Cardiac muscle cell (in vitro differentiated cells and primary cell): Measurements from ENCODE around the gene R3HDM4. TPM values are rescaled to one million over a fixed set of nuclear protein-coding genes. Genes with fewer than 3 reads are reported as not detected.
"Not testable (repeated sequence)": the region's sequence is repeated elsewhere in the genome, so short reads cannot be mapped to it uniquely, and the experiment has no call there.

Experiments
- DNase-seq, 2 donors: peaks; one replicate each; pipeline versions ENCODE4 v3.0.0 to v3.0.0-alpha.2; 2010 to 2017; ENCODE audit warnings: low read depth in 1 of 2, low spot score in 1 of 2
- H3K27ac ChIP-seq: fragments of 200-600 bp; sonication (generic); 2 replicates; pipeline ENCODE4 v1.5.1; 2016
- H3K27me3 ChIP-seq: fragments of 200-600 bp; sonication (generic); 2 replicates; pipeline ENCODE4 v1.6.0; 2016; ENCODE audit warnings: control low read depth
- H3K36me3 ChIP-seq: fragments of 200-600 bp; sonication (generic); 2 replicates; pipeline ENCODE4 v1.5.1; 2016; ENCODE audit warnings: control low read depth
- H3K4me1 ChIP-seq: fragments of 200-600 bp; sonication (generic); 2 replicates; pipeline ENCODE4 v1.8.1; 2017; ENCODE audit warnings: low read depth, mild to moderate bottlenecking, mixed run types
- H3K4me3 ChIP-seq: fragments of 200-600 bp; sonication (generic); 2 replicates; pipeline ENCODE4 v1.5.1; 2016; ENCODE audit warnings: mild to moderate bottlenecking
- H3K9me3 ChIP-seq: fragments of 200-600 bp; sonication (generic); 2 replicates; pipeline ENCODE4 v1.5.1; 2017; ENCODE audit warnings: low read depth, mild to moderate bottlenecking, control low read depth
- polyA plus RNA-seq: library from polyadenylated mRNA; unstranded; fragments of >200 nt; fragmentation: Nextera tagmentation; extraction: Ambion mirVana; gene quantifications from 2 replicates; pipeline ENCODE4 v1.2.1, GENCODE V29; 2016
- total RNA-seq: library from RNA; depleted of rRNA; stranded (reverse); fragments of >200 nt; gene quantifications from 2 replicates; pipeline ENCODE4 v1.2.3, GENCODE V29; 2016
- TF ChIP-seq, protein P1 (sequence below): IDR thresholded peaks from 2 replicates; pipeline ENCODE4 v1.5.1; 2012; ENCODE audit warnings: low read depth, mild to moderate bottlenecking, low read length

R3HDM4 gene
- total RNA-seq (60.3 and 66.2 TPM in 2 replicates), polyA plus RNA-seq (82.1 and 86.7 TPM in 2 replicates)

DNA sequence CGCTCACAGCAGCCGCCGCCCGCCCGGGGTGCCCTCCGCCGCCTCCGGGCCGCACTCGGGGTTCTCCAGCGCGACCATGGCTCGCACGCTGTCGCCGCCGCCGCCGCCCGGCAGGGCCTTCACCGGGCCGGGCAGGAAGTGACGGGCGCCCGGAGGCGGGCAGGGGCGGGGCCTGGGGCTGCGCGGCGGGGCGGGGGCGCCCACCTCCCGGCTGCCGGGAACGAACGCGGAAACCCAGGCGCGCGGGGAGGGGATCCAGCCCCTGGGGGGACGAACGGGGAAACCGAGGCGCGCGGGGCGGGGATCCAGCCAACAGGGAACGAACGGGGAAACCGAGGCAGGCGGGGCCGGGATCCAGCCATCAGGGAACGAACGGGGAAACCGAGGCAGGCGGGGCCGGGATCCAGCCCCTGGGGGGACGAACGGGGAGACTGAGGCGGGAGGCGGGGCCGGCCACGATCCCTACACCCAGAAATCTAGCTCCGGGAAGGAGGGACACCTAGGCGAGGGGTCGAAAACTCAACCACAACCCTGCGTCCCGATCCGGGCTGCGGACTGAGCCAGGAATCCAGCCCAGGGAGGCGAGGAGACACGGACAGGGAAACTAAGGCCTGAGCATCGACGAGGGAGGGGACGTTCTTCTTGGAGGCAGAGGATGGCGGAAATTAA is at the start of gene R3HDM4:
Gene R3HDM4, minus strand, starts transcription at position 140 of the 669 bp plus-strand sequence. Its CDS starts 62 bp downstream, at position 78.
- no peaks in the 10 kb centered on the region for H3K9me3 ChIP-seq
- DNase-seq: peak; percentile 66 to 83
- peak within 1 kb of the TSS; percentile 97 for H3K4me3 ChIP-seq
- TF ChIP-seq, protein P1, sequence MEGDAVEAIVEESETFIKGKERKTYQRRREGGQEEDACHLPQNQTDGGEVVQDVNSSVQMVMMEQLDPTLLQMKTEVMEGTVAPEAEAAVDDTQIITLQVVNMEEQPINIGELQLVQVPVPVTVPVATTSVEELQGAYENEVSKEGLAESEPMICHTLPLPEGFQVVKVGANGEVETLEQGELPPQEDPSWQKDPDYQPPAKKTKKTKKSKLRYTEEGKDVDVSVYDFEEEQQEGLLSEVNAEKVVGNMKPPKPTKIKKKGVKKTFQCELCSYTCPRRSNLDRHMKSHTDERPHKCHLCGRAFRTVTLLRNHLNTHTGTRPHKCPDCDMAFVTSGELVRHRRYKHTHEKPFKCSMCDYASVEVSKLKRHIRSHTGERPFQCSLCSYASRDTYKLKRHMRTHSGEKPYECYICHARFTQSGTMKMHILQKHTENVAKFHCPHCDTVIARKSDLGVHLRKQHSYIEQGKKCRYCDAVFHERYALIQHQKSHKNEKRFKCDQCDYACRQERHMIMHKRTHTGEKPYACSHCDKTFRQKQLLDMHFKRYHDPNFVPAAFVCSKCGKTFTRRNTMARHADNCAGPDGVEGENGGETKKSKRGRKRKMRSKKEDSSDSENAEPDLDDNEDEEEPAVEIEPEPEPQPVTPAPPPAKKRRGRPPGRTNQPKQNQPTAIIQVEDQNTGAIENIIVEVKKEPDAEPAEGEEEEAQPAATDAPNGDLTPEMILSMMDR: no peak
- no peaks in the 10 kb centered on the region for H3K36me3 ChIP-seq
- H3K27me3 ChIP-seq: peaks cover 21% of the 10 kb centered on the region
- H3K4me1 ChIP-seq: no peaks in the 10 kb centered on the region
- H3K27ac ChIP-seq: no peak within 1 kb of the TSS

DNA sequence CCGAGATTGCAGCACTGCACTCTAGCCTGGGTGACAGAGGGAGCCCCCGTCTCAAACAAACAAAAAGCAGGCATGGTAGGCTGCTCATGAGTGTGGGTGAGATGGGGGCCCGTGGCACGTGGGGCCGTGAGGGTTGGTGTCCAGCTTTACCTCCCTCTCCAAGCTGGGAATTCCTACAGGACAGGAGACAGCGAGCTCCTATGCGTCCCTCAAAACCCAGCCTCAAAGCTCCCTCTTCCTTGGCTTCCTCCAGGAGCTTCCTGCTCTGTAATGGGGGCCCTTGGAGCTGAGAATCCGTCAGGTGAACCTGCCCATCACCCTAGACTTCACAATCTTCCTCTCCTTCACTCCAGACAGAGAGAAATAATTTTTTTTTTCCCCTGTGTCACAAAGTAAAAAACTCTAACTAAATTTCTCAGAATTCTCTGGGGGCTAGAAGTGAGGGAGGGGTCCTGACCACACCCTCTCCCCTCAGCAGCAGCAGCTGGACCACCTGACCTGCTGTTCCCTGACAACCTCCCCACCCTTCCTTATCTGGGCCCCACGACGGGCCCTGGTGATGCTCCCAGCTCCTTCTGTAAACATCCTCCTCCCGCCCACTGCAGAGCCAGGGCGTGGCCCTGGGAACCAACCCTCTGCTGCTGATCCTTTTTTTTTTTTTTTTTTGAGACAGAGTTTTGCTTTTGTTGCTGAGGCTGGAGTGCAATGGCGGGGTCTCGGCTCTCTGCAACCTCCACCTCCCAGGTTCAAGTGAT is 49.0 kb upstream of the R3HDM4 start:
- TF ChIP-seq, protein P1: no peak
- peak overlapping the region; percentile 81 for H3K27ac ChIP-seq

DNA sequence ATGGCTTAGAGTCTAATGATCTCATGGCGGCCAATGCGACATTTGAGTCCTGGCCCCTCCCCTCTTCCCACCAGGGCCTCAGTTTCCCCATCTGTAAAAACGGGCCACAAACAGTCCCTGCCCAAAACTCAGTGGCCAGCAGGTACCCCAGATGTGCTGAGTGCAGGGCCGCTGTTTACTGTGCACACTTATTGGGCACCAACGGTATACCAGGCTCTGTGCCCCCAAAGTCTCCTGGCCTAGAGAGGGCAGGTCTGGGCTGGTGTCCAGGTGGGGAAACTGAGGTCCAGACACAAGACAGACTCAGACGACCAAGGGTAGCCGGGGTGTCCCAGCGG is 47.6 kb upstream of the R3HDM4 start:
- Histone ChIP-seq H3K27me3 (no peaks in the 10 kb centered on the region), H3K4me3 (no peak overlapping the region), H3K9me3 (no peaks in the 10 kb centered on the region), H3K27ac (peak overlapping the region; percentile 81), H3K4me1 (peaks cover 23% of the 10 kb centered on the region), H3K36me3 (peaks cover 12% of the 10 kb centered on the region)
- TF ChIP-seq, protein P1: no peak
- no peak for DNase-seq

More for the DNA sequence above, 49.0 kb upstream of the R3HDM4 start:
- Histone ChIP-seq H3K4me3 (no peak overlapping the region), H3K4me1 (peaks cover 13% of the 10 kb centered on the region), H3K9me3 (no peaks in the 10 kb centered on the region), H3K27me3 (no peaks in the 10 kb centered on the region), H3K36me3 (peaks cover 18% of the 10 kb centered on the region)
- no peak for DNase-seq

DNA sequence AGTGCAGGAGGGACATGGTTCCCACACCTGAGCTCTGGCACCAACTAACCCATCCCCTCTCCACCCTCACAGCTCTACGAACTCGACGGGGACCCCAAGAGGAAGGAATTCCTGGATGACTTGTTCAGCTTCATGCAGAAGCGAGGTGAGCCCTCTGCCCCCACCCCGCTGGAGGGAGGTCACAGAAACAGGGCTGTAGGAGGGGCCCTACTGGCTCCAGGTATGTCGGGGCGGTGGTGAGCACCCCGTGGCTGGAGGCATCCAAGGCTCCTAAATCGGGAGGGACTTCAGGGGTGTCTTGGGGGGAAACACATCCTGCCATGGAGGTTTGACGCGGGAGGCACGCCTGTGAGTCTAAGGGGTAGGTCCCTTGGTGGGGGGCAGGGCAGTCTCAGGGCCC is 47.0 kb upstream of the R3HDM4 start:
- H3K27ac ChIP-seq: peak overlapping the region; percentile 81
- TF ChIP-seq, protein P1: no peak
- H3K36me3 ChIP-seq: peaks cover 7% of the 10 kb centered on the region
- peak in 1 of 2 donors; percentile 39 for DNase-seq
- peaks cover 28% of the 10 kb centered on the region for H3K4me1 ChIP-seq
- no peaks in the 10 kb centered on the region for H3K27me3 ChIP-seq
- H3K9me3 ChIP-seq: no peaks in the 10 kb centered on the region
- H3K4me3 ChIP-seq: no peak overlapping the region

DNA sequence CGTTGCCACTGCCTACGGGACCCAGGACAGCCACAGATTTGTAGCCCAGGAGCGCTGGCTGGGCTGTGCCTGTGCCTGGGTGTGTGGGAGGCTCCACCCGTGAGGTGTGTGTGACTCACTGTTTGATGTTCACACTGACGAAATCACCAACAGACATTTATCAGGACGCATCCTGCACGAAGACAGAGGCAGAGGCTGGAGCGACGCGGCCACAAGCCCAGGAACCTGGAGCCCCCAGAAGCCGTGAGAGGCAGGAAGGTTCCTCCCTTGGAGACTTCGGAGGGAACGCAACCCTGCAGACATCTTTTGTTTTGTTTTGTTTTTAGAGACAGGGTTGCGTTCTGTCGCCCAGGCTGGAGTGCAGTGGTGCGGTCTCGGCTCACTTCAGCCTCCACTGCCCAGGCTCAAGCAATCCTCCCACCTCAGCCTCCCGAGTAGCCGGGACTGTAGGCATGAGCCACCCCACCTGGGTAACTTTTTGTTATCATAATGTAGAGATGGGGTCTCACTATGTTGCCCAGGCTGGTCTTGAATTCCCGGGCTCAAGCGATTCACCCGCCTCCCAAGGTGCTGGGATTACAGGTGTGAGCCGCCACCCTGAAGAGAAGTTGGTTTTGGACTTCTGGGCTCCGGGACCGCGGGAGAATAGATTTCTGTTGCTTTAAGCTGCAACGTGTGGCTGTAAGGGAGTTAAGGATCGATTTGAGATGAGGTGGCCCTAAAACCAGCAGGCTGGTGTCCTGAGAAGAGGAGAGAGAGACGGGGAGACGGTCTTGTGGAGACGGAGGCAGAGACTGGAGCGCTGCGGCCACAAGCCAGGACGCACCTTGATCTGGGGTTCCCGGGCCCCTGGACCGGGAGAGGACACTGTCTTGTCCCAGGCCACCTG is 46.2 kb upstream of the R3HDM4 start:
- Histone ChIP-seq H3K4me1 (peaks cover 36% of the 10 kb centered on the region), H3K27ac (peak overlapping the region; percentile 81), H3K9me3 (no peaks in the 10 kb centered on the region), H3K36me3 (peaks cover 2% of the 10 kb centered on the region), H3K27me3 (no peaks in the 10 kb centered on the region), H3K4me3 (no peak overlapping the region)
- TF ChIP-seq, protein P1: no peak
- DNase-seq: peak in 1 of 2 donors; percentile 35

DNA sequence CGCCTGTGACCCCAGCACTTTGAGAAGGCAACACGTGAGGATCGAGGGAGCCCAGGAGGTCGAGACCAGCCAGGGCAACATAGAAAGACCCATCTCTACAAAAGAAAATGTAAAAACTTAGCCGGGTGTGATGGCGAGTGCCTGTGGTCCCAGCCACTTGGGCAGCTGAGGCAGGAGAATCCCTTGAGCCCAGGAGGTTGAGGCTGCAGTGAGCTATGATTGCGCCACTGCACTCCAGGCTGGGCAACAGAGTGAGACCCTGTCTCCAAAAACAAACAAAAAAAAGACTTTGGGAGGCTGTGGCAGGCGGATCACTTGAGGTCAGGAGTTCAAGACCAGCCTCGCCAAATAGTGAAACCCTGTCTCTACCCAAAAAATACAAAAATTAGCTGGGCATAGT is 44.6 kb upstream of the R3HDM4 start:
- Histone ChIP-seq H3K27ac (peak overlapping the region; percentile 91), H3K4me1 (peaks cover 51% of the 10 kb centered on the region)
- H3K27me3 ChIP-seq, H3K9me3 ChIP-seq, H3K4me3 ChIP-seq, H3K36me3 ChIP-seq, DNase-seq: not testable (repeated sequence)
